ENCODE measurements around the gene OR2C3.

- TF ChIP-seq POLR2AphosphoS5 (IDR thresholded peaks at IDR 0.05; ENCODE audit: borderline replicate concordance, low read depth, low read length) (no peak), EZH2 (IDR thresholded peaks at IDR 0.05) (no peak), FOXP2 (optimal IDR thresholded peaks at IDR 0.05; ENCODE audit: control extremely low read depth, extremely low read length, insufficient read depth) (no peak)
Measured at GRCh38 chr1:247494767-247495166, 41.5 kb downstream of the OR2C3 start.
